LNCAP (cell line): ENCODE data around the gene NOS1.
A peak's percentile ranks its signal among the peaks of the same experiment; 100 is the strongest.

ENCODE experiments used
- TF ChIP-seq, protein P1 (sequence below): fragments of 450-650 bp; IDR thresholded peaks from 2 replicates; pipeline ENCODE4 v1.5.1; 2017; ENCODE audit warnings: mild to moderate bottlenecking

The NOS1 gene

DNA sequence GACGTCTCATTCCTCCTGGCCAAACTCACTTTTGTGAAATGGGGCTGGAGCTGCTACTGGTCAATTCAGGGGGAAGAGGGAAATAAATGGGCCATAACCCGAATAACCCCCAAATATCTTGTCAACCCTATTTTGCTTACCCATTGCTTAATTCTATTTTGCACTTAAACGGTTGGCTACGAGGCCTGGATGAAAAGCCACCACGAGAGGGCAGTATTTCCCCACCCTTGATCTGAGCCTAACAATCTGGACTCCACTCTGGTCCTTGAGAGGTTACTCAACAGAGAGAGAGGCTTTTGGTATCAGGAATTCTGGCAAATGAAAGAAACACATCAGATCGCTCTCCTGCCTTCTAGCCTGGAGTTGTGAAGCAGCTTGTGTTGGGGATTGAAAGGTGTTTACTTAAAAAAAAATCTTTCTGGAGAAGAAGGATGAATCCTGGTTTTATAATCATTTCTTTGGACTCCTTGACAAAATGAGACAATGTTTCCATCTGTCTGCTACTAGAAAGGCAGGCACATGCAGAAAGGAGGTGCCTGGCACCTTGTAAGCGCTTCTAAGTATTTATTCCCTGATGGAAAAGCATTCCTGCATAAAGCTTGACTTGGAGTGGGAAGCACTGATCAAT is 148.7 kb downstream of the NOS1 start:
- TF ChIP-seq, protein P1, sequence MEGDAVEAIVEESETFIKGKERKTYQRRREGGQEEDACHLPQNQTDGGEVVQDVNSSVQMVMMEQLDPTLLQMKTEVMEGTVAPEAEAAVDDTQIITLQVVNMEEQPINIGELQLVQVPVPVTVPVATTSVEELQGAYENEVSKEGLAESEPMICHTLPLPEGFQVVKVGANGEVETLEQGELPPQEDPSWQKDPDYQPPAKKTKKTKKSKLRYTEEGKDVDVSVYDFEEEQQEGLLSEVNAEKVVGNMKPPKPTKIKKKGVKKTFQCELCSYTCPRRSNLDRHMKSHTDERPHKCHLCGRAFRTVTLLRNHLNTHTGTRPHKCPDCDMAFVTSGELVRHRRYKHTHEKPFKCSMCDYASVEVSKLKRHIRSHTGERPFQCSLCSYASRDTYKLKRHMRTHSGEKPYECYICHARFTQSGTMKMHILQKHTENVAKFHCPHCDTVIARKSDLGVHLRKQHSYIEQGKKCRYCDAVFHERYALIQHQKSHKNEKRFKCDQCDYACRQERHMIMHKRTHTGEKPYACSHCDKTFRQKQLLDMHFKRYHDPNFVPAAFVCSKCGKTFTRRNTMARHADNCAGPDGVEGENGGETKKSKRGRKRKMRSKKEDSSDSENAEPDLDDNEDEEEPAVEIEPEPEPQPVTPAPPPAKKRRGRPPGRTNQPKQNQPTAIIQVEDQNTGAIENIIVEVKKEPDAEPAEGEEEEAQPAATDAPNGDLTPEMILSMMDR = peak; percentile 95

DNA sequence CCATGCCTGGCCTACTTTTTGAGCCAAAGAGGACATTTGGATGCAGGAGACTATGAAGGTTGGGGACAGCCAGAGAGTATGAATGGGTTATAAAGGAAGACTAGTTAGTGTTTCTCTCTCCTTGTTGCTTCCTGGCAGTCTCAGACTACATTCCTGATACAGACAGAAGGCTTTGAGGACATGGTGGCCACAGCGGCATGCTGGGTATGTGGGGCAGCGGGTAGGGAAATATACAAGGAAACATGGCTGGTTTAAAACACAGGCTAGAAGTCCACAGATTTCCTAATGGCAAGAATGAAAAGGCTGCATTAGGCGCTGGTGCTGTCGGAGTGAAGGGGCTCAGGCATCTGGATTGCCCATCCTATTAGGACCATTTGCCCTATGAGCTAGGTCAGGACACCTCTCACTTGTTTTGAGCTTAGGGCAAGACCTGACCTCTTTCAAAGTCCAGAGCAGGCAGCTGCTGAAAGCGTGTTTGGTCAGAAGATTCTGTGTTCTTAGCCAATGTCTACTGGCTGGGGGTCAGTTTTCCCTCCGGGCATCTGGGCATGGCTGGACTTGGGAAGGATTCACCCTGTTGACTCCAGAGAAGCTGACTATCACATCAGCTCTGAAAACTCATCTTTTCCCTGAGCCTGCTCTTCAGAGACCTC is 151.0 kb downstream of the NOS1 start:
- TF ChIP-seq, protein P1 = no peak

DNA sequence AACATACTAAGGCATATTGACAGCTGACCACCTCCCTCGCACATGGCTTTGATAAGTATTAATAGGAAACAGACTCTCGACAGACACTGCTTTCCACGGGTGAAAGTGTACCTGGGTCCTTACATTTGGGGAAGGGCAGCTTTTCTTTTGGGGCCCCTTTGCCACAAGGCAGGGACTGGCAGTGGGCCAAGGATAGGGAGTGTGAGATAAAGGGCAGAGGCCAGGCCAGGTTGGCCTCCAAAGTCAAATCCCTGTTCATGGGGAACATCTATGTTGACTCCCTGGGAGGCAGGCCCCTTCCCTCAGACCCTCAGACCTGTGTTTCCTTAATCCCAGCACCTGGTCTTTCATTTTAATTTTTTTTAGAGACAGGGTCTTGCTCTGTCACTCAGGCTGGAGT is 151.8 kb downstream of the NOS1 start:
- TF ChIP-seq, protein P1 = no peak

DNA sequence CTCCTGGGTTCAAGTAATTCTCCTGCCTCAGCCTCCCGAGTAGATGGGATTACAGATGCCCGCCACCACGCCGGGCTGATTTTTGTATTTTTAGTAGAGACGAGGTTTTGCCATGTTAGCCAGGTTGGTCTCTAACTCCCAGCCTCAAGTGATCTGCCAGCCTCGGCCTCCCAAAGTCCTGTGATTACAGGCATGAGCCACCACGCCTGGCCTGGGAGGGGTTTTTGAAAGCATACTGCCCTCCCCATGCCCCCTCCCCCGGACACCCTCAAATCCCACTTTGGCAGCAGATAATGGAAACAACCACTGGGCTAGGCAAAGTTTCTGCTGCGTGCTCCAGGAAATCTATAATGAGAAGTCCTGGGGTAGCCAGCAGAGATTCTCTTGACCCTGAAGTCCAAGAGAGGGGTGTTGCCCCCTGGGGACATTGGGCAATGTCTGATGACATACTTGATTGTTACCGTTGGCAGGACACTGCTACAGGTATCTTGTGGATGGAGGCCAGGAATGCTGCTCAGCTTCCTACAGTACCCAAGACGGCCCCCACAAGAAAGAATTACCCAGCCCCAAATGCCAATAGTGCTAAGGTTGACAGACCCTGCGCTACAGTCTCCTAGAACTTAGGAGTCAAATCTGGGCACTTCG is 152.5 kb downstream of the NOS1 start:
- TF ChIP-seq, protein P1 = no peak

DNA sequence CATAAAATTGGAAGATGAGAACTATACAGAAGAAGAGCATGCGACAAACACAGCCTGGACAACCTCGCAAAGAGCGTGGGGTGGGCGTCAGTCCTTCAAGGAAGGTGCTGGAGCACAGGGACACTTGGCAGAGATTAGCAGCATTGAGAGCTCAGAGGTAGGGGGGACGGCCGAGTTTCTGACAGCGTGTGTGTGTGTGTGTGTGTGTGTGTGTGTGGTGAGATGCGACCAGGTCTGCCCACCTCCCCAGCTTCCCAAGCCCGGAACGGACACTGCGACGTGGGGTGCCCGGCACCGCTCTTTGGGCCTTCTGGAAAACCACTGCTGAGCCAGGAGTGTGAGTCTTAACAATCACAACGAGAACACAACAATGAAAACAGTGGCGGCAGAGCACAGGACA is 153.2 kb downstream of the NOS1 start:
- TF ChIP-seq, protein P1 = no peak

DNA sequence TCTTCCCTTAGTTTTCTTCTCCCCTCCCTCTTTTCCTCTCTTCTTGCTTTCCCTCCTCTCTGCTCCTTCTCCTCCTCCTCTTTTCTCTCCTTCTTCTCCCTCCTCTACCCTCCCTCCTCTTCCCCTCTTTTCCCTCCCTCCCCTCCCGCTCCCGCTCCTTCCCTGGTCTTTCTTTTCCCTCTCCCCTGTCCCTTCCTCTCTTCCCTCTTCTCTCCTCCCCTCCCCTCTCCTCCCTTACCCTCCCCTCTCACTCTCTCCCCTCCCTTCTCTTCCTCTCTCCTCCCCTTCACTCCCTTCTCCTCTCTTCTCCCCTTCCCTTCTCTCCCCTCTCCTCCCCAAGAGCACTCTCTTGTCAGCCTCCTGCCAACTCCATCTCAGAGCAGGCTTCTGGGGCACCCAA is 153.8 kb downstream of the NOS1 start:
- TF ChIP-seq, protein P1 = no peak

DNA sequence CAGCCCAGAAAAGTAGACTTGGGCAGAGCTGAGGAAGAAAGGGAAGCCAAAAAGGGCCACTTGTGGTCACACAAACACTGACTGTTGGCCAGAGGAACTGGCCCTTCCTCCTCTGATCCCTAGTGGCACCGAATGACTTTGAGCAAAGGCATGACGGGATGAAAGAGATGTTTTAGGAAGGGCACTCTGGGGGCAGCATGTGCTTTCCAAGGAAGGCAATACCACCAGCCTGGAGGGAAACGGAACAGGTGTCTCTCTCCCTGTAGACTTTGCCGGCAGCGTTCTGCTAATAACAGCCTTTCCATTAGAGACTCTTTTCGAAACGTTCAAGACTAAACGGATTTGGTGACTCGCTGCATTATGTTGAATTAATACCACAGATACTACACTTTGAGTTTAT is 158.9 kb downstream of the NOS1 start:
- TF ChIP-seq, protein P1 = no peak
